Neural progenitor cell (in vitro differentiated cells): ENCODE results near the gene DGKD. TPM values are rescaled to one million over a fixed set of nuclear protein-coding genes. Genes with fewer than 3 reads are reported as not detected.

Experiments
- DNase-seq: peaks from one replicate; pipeline ENCODE4 v3.0.0-alpha.2; 2016; ENCODE audit warnings: low spot score
- H2AFZ ChIP-seq: fragments of 200-600 bp; sonication (generic); replicated peaks from 2 replicates; pipeline ENCODE4 v1.6.1; 2016; ENCODE audit warnings: antibody characterized with exemption
- H3F3A ChIP-seq: fragments of 200-600 bp; sonication (generic); 2 replicates; pipeline ENCODE4 v1.6.1; 2016; ENCODE audit warnings: antibody characterized with exemption, low read depth
- H3K27ac ChIP-seq: fragments of 200-600 bp; sonication (generic); 2 replicates; pipeline ENCODE4 v1.5.1; 2016; ENCODE audit warnings: mild to moderate bottlenecking
- H3K27me3 ChIP-seq: fragments of 200-600 bp; sonication (generic); 2 replicates; pipeline ENCODE4 v1.6.1; 2016; ENCODE audit warnings: mild to moderate bottlenecking, moderate library complexity
- H3K36me3 ChIP-seq: fragments of 200-600 bp; sonication (generic); 2 replicates; pipeline ENCODE4 v1.5.1; 2016
- H3K4me1 ChIP-seq: fragments of 200-600 bp; sonication (generic); 2 replicates; pipeline ENCODE4 v1.6.1; 2016; ENCODE audit warnings: mixed run types
- H3K4me2 ChIP-seq: fragments of 200-600 bp; sonication (generic); 2 replicates; pipeline ENCODE4 v1.6.1; 2016
- H3K4me3 ChIP-seq: fragments of 200-600 bp; sonication (generic); 2 replicates; pipeline ENCODE4 v1.5.1; 2016
- H3K79me2 ChIP-seq: fragments of 200-600 bp; sonication (generic); 2 replicates; pipeline ENCODE4 v1.6.1; 2016; ENCODE audit warnings: low read depth
- H3K9ac ChIP-seq: fragments of 200-600 bp; sonication (generic); 2 replicates; pipeline ENCODE4 v1.6.1; 2016
- H3K9me3 ChIP-seq: fragments of 200-600 bp; sonication (generic); 2 replicates; pipeline ENCODE4 v1.5.1; 2016; ENCODE audit warnings: low read depth
- H4K20me1 ChIP-seq: fragments of 200-600 bp; sonication (generic); 2 replicates; pipeline ENCODE4 v1.6.1; 2016; ENCODE audit warnings: low read depth
- H3K27ac Mint-ChIP-seq: 3 replicates; pipeline ENCODE4 v1.8.0; 2021; ENCODE audit warnings: mixed read lengths
- H3K27me3 Mint-ChIP-seq: 2 replicates; pipeline ENCODE4 v1.8.0; 2022; ENCODE audit warnings: low read depth, mild to moderate bottlenecking, inconsistent platforms, moderate library complexity, mixed read lengths; ENCODE audit not compliant: insufficient read depth
- H3K36me3 Mint-ChIP-seq: 3 replicates; pipeline ENCODE4 v1.8.0; 2021; ENCODE audit warnings: mixed read lengths
- H3K4me1 Mint-ChIP-seq: 3 replicates; pipeline ENCODE4 v1.8.0; 2021; ENCODE audit warnings: mixed read lengths
- H3K4me3 Mint-ChIP-seq: 3 replicates; pipeline ENCODE4 v1.8.0; 2021; ENCODE audit warnings: mild to moderate bottlenecking, moderate library complexity, mixed read lengths
- H3K9me3 Mint-ChIP-seq: 3 replicates; pipeline ENCODE4 v1.8.0; 2020; ENCODE audit warnings: mixed read lengths
- EZH2 ChIP-seq: fragments of 200-600 bp; sonication (generic); IDR thresholded peaks from 2 replicates; pipeline ENCODE4 v1.6.1; 2017; ENCODE audit warnings: antibody characterized with exemption, mild to moderate bottlenecking, moderate library complexity
- EZH2phosphoT487 ChIP-seq: fragments of 200-600 bp; sonication (generic); IDR thresholded peaks from 2 replicates; pipeline ENCODE4 v1.6.1; 2017; ENCODE audit warnings: antibody characterized with exemption
- total RNA-seq: library from RNA; depleted of rRNA; stranded (reverse); fragments of >200 nt; gene quantifications from 2 replicates; pipeline ENCODE4 v1.2.3, GENCODE V29; 2015; ENCODE audit warnings: low replicate concordance
- TF ChIP-seq, protein P1 (sequence below): fragments of 200-600 bp; sonication (generic); IDR thresholded peaks from 2 replicates; pipeline ENCODE4 v1.5.1; 2017; ENCODE audit warnings: antibody characterized with exemption, mild to moderate bottlenecking

DGKD gene
- total RNA-seq, 1 donor from 2014 or later = 10.9 TPM

- Histone ChIP-seq H3K4me1 (no peaks in the 10 kb centered on the region), H3K4me2 (no peak overlapping the region), H3K9me3 (no peaks in the 10 kb centered on the region), H3K36me3 (no peaks in the 10 kb centered on the region), H3K4me3 (no peak overlapping the region), H4K20me1 (no peaks in the 10 kb centered on the region), H3K27ac (no peak overlapping the region), H3K9ac (no peak overlapping the region), H3F3A (no peaks in the 10 kb centered on the region), H3K79me2 (no peaks in the 10 kb centered on the region), H2AFZ (no peak overlapping the region), H3K27me3 (no peaks in the 10 kb centered on the region)
- DNase-seq = no peak
- Mint-ChIP-seq H3K9me3 (no peaks in the 10 kb centered on the region), H3K36me3 (peaks cover 2% of the 10 kb centered on the region), H3K27ac (no peak overlapping the region), H3K4me1 (peaks cover 2% of the 10 kb centered on the region), H3K4me3 (no peak overlapping the region), H3K27me3 (peaks cover 4% of the 10 kb centered on the region)
- TF ChIP-seq EZH2phosphoT487 (no peak), EZH2 (no peak)
- TF ChIP-seq, protein P1, sequence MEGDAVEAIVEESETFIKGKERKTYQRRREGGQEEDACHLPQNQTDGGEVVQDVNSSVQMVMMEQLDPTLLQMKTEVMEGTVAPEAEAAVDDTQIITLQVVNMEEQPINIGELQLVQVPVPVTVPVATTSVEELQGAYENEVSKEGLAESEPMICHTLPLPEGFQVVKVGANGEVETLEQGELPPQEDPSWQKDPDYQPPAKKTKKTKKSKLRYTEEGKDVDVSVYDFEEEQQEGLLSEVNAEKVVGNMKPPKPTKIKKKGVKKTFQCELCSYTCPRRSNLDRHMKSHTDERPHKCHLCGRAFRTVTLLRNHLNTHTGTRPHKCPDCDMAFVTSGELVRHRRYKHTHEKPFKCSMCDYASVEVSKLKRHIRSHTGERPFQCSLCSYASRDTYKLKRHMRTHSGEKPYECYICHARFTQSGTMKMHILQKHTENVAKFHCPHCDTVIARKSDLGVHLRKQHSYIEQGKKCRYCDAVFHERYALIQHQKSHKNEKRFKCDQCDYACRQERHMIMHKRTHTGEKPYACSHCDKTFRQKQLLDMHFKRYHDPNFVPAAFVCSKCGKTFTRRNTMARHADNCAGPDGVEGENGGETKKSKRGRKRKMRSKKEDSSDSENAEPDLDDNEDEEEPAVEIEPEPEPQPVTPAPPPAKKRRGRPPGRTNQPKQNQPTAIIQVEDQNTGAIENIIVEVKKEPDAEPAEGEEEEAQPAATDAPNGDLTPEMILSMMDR = no peak
Observed at GRCh38 chr2:233439191-233439590, 84.9 kb downstream of the DGKD start.

DNA sequence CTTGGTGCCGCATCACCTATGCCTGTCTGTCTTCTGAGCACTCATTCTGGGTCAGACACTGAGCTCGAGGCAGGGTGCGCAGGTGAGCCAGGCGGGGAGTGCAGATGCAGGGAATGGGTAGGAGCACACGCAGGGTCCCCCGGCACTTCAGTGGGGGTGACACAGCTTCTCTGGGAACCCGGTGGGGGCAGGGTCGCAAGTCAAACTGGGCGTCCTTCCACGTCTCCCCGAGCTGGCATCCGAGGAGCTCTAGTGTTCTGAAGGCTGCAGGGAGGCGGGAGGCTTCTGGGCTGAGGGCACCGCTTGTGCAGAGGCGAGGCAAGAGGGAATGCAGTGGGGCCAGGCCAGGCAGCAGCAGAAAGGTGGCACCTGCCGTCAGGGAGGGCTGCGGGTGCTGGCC is 86.0 kb downstream of the DGKD start:
- no peak overlapping the region for H3K9ac ChIP-seq
- no peak overlapping the region for H3K27ac Mint-ChIP-seq
- DNase-seq = no peak
- no peaks in the 10 kb centered on the region for H3K27me3 ChIP-seq
- no peak for TF ChIP-seq EZH2
- TF ChIP-seq, protein P1 = no peak
- TF ChIP-seq EZH2phosphoT487 = no peak
- no peak overlapping the region for H3K4me3 ChIP-seq
- H2AFZ ChIP-seq = no peak overlapping the region
- H3K4me2 ChIP-seq = no peak overlapping the region
- H3K4me1 ChIP-seq = no peaks in the 10 kb centered on the region
- H3K9me3 Mint-ChIP-seq = no peaks in the 10 kb centered on the region
- H3F3A ChIP-seq = no peaks in the 10 kb centered on the region
- H3K36me3 Mint-ChIP-seq = peaks cover 4% of the 10 kb centered on the region
- peaks cover 2% of the 10 kb centered on the region for H3K4me1 Mint-ChIP-seq
- H3K79me2 ChIP-seq = no peaks in the 10 kb centered on the region
- H3K27ac ChIP-seq = no peak overlapping the region
- no peaks in the 10 kb centered on the region for H4K20me1 ChIP-seq
- H3K27me3 Mint-ChIP-seq = peaks cover 4% of the 10 kb centered on the region
- no peaks in the 10 kb centered on the region for H3K36me3 ChIP-seq
- no peaks in the 10 kb centered on the region for H3K9me3 ChIP-seq
- H3K4me3 Mint-ChIP-seq = no peak overlapping the region

DNA sequence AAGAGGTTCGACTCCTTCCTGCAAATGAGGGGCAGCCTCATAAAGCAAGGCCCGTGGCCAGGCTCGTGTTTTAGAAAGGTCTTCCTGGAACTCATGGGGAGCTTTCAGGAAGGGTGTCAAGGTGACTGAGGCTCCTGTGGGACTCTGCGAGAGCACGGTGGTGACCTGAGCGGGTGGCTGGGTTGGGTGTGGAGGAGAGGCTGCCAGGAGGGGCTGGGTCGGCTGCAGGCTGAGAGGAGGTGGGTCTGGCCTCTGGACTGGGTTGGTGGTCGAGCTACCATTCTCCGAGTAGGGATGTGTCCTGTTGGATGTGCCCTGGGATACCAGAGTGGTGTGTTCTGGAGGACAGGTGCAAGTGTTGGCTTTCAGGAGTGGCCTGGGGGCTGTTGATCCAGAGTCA is 86.4 kb downstream of the DGKD start:
- H3K4me3 Mint-ChIP-seq = no peak overlapping the region
- Histone ChIP-seq H3K79me2 (no peaks in the 10 kb centered on the region), H3K27ac (no peak overlapping the region), H3F3A (no peaks in the 10 kb centered on the region), H3K9ac (no peak overlapping the region), H3K4me3 (no peak overlapping the region), H3K27me3 (no peaks in the 10 kb centered on the region), H4K20me1 (no peaks in the 10 kb centered on the region), H3K4me1 (no peaks in the 10 kb centered on the region), H2AFZ (no peak overlapping the region), H3K4me2 (no peak overlapping the region), H3K36me3 (no peaks in the 10 kb centered on the region), H3K9me3 (no peaks in the 10 kb centered on the region)
- H3K27me3 Mint-ChIP-seq = peaks cover 4% of the 10 kb centered on the region
- DNase-seq = no peak
- peaks cover 2% of the 10 kb centered on the region for H3K4me1 Mint-ChIP-seq
- no peaks in the 10 kb centered on the region for H3K9me3 Mint-ChIP-seq
- H3K27ac Mint-ChIP-seq = no peak overlapping the region
- TF ChIP-seq EZH2phosphoT487 (no peak), EZH2 (no peak)
- TF ChIP-seq, protein P1 = no peak
- peaks cover 4% of the 10 kb centered on the region for H3K36me3 Mint-ChIP-seq
